Renal cortex interstitium (tissue), 15 donors: ENCODE measurements around the gene WASHC2A. TPM values are rescaled to one million over a fixed set of nuclear protein-coding genes. Genes with fewer than 3 reads are reported as not detected.
"Not testable (repeated sequence)": the region's sequence is repeated elsewhere in the genome, so short reads cannot be mapped to it uniquely, and the experiment has no call there.

Experiments
- DNase-seq, 11 donors: peaks; one replicate each; pipeline ENCODE4 v3.0.0-alpha.2; 2013; ENCODE audit warnings: low read depth in 9 of 11, low spot score in 4 of 11; ENCODE audit errors: extremely low read depth in 1 of 11
- long read RNA-seq, 16 experiments: transcript quantifications; one replicate each; lab custom pipeline, GENCODE V29; 2026
- polyA plus RNA-seq, 3 donors: library from polyadenylated mRNA; unstranded; fragments of 120-200 nt; gene quantifications; one replicate each; pipeline ENCODE4 v1.2.1, GENCODE V29; 2013; ENCODE audit not compliant: insufficient read length in 3 of 3

Gene WASHC2A, protein sequence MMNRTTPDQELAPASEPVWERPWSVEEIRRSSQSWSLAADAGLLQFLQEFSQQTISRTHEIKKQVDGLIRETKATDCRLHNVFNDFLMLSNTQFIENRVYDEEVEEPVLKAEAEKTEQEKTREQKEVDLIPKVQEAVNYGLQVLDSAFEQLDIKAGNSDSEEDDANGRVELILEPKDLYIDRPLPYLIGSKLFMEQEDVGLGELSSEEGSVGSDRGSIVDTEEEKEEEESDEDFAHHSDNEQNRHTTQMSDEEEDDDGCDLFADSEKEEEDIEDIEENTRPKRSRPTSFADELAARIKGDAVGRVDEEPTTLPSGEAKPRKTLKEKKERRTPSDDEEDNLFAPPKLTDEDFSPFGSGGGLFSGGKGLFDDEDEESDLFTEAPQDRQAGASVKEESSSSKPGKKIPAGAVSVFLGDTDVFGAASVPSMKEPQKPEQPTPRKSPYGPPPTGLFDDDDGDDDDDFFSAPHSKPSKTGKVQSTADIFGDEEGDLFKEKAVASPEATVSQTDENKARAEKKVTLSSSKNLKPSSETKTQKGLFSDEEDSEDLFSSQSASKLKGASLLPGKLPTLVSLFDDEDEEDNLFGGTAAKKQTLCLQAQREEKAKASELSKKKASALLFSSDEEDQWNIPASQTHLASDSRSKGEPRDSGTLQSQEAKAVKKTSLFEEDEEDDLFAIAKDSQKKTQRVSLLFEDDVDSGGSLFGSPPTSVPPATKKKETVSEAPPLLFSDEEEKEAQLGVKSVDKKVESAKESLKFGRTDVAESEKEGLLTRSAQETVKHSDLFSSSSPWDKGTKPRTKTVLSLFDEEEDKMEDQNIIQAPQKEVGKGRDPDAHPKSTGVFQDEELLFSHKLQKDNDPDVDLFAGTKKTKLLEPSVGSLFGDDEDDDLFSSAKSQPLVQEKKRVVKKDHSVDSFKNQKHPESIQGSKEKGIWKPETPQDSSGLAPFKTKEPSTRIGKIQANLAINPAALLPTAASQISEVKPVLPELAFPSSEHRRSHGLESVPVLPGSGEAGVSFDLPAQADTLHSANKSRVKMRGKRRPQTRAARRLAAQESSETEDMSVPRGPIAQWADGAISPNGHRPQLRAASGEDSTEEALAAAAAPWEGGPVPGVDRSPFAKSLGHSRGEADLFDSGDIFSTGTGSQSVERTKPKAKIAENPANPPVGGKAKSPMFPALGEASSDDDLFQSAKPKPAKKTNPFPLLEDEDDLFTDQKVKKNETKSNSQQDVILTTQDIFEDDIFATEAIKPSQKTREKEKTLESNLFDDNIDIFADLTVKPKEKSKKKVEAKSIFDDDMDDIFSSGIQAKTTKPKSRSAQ (N-terminal part only)
- polyA plus RNA-seq = 10 to 100 TPM; 67.2 to 80.8 (median 76.0) TPM
- long read RNA-seq, donor 1, partial matches to known transcripts = 5 of 5 reads
- long read RNA-seq, donor 1, other reads (novel, unspliced or antisense) = 0 of 5 reads
- long read RNA-seq, donor 2 = 0 reads
- long read RNA-seq, donor 3, full-length matches to known transcripts = 1 of 6 reads
- long read RNA-seq, donor 3, partial matches to known transcripts = 5 of 6 reads
- long read RNA-seq, donor 3, other reads (novel, unspliced or antisense) = 0 of 6 reads
- long read RNA-seq, donor 4, partial matches to known transcripts = 6 of 6 reads
- long read RNA-seq, donor 4, other reads (novel, unspliced or antisense) = 0 of 6 reads
- long read RNA-seq, donor 5 = 0 reads
- long read RNA-seq, donor 6, full-length matches to known transcripts = 2 of 2 reads
- long read RNA-seq, donor 6, partial matches to known transcripts = 0 of 2 reads
- long read RNA-seq, donor 6, other reads (novel, unspliced or antisense) = 0 of 2 reads
- long read RNA-seq, donor 7, full-length matches to known transcripts = 1 of 23 reads
- long read RNA-seq, donor 7, partial matches to known transcripts = 22 of 23 reads
- long read RNA-seq, donor 7, other reads (novel, unspliced or antisense) = 0 of 23 reads
- long read RNA-seq, donor 8, partial matches to known transcripts = 22 of 22 reads
- long read RNA-seq, donor 8, other reads (novel, unspliced or antisense) = 0 of 22 reads
- long read RNA-seq, donor 9 = 0 reads
- long read RNA-seq, donor 10, partial matches to known transcripts = 5 of 5 reads
- long read RNA-seq, donor 10, other reads (novel, unspliced or antisense) = 0 of 5 reads
- long read RNA-seq, donor 11 = 0 reads
- long read RNA-seq, donor 12, full-length matches to known transcripts = 1 of 9 reads
- long read RNA-seq, donor 12, partial matches to known transcripts = 8 of 9 reads
- long read RNA-seq, donor 12, other reads (novel, unspliced or antisense) = 0 of 9 reads
- long read RNA-seq, donor 13 = 0 reads
- long read RNA-seq, donor 14, full-length matches to known transcripts = 1 of 1 reads
- long read RNA-seq, donor 14, partial matches to known transcripts = 0 of 1 reads
- long read RNA-seq, donor 14, other reads (novel, unspliced or antisense) = 0 of 1 reads
- long read RNA-seq, donor 15 = 0 reads
- long read RNA-seq, donor 16, full-length matches to known transcripts = 1 of 12 reads
- long read RNA-seq, donor 16, partial matches to known transcripts = 11 of 12 reads
- long read RNA-seq, donor 16, other reads (novel, unspliced or antisense) = 0 of 12 reads

DNA sequence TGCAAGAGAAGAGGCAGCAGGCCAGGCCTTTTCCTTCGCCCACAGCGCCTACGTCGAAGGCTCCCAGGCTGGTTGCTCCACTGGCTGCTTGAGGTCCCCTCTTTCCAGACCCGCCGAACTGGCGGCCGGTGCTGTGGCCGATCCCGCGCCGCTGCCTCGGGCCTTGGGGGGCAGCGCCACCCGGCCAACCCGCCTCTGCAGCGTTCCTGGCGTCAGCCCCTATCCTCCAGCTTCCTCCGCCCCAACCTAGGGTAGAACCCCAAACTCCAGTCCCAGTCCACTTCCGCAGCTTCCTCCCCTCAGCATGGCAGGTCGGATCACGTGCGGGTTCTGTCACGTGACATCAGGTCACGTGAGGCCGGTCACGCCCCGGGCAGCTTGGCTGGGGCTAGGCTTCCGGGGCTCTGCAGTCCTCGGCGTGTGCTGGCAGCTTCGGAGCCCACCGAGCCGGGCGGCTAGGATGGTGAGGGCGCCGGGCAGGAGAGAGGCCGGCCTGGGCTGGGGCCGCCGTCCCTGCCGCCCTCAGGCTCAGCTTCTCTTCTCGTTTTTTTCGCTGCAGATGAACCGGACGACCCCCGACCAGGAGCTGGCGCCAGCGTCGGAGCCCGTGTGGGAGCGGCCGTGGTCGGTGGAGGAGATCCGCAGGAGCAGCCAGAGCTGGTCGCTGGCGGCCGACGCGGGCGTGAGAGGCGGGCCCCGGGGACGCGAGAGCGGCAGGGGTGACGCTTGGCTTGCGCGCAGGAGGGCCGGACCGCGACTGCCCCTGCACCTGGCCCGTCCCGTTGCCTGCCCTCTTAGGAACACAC, at the start of gene WASHC2A:
Gene WASHC2A, plus strand, starts transcription at position 409 of the 806 bp plus-strand sequence. Its CDS starts 52 bp downstream, at position 461.
- DNase-seq = peak; percentile 5 to 59 (median 38)

DNA sequence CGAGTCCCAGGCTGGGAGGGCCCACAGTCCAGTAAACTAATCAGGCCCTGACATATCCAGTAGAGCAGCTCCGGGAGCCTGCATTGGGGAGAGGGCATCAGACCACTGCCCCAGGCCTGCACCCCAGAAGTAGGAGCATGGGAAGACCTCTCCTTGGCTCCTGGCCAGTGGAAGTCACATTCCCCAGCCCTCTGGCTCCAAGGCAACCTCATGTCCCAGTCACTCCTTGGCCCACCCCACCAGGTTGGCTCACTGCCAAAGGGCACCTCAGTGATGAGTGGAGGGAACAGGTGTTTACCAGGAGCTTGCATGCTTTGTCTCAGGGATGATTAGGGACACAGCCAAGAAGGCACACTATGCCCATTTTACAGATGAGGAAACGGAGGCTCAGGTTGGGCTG, 48.5 kb upstream of the WASHC2A start:
- not testable (repeated sequence) for DNase-seq

DNA sequence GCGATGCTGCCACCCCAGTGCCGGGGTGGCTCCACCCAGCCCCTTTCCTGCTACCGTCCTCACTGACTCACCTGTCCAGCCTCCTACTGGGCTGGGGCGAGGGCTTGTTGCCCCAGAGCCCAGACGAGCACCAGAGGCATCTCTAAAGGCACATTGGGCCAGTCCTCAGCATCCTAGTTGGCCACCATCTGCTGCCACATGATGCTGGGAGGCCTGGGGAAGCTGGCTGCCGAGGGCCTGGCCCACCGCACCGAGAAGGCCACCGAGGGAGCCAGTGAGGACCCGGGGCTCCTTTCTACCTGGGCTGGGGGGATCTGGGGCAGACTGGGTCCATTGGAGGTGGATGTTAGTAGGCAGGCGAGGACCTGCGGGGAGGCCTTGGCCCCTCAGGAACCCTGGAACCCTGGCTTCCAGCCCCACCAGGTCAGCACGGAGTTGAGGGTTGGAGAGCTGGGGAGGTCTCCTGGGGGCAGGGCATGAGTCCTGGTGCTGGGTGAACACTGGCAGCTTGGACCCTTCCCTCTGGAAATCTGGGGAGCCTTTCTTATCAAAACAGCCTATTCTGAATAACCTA, 47.2 kb upstream of the WASHC2A start:
- DNase-seq = not testable (repeated sequence)

DNA sequence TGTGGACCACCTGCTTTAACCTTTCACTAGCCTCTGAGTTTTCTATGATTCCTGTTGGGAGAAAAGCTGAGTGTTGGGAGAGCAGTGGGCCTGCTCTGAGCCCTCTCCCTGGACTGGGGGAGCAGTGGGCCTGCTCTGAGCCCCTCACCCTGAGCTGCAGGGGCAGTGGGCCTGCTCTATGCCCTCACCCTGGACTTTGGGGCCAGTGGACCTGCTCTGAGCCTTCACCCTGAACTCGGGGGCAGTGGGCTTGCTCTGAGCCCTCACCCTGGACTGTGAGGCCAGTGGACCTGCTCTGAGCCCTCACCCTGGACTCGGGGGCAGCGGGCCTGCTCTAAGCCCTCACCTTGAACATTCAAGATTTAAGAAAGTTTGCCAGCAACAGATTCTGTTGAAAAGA, 46.1 kb upstream of the WASHC2A start:
- DNase-seq = no peak

DNA sequence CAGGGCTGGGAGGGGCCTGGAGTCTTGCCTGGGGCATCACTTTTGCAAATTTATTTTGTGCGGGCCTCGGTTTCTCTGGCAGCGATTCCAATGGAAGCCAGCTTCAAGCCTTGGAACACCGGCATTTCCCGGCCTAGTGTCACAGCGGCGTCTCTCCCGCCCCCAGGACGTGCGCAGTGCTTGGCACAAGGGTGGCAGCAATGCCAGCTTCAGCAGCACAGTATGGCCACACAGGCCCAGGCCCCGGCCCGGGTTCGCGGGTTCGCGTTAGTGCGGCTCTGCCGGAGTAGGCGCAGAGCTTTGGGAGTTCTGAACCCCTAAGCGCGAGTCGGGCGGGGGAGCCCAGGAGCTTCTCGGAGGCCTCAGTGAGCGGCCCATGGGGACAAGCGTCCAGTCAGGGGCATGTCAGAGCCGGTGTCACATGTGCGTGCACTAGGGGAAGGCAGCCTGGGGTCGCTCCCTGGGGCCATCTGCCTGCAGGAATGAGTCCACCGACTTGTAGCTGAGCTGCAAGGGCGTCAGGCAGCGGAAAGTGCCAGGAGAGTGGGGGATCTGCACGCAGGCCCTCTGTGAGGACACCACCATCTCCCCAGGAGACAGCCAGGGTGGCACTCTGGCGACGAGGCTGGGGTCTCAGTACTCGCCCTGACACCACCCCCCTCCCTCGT, 42.9 kb upstream of the WASHC2A start:
- DNase-seq = not testable (repeated sequence)

DNA sequence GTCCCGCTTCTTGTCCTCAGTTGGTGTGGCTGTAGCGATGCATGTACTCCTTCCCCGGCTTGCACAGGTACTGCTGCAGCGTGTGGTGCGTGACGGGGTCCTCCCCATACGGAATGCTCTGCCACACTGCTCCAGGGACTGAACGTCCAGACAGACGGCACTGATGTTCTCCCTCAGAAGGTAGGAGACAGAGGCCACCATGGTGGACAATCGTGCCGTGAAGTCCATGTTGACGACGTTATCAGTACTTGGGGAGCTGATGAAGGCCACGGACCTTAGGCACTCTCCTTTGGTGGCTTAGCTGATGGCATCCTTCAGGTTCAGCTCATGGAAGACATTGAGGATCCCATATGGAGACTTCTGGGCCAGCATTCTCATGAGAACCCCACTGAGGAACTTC, 42.1 kb upstream of the WASHC2A start:
- no peak for DNase-seq

DNA sequence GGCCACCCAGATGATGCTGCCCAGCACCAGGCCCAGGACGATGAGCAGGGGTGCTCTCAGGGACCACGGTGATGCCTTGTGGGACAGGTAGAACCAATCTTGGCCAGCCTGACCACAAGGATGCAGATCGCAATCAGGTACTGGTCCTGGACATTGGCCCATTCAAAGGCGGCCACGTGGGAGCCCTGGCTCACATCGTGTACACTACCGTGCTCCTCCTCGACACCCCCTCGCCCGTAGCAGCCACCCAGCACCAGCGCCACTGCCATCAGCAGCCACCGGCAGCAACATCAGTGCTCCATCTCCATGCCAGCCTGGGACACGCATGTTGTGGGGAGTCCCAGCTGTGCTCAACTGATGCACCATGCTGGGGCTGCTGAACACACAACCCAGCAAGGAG, 40.6 kb upstream of the WASHC2A start:
- DNase-seq = no peak

DNA sequence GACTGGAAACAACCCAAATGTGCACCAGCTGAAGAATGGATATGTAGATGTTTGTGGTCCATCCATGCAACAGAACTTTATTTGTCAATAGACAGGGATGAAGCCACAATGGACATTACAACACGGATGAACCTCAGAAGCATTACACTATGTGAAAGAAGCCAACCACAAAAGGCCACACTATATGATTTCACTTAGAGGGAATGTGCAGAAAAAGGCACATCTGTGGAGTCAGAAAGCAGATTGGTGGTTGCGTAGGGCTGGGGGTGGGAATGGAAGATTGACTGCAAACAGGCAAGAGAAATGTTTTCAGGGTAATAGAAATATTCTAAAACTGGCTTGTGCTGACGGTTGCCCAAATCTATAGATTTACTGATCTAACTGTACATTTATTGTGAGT, 34.3 kb upstream of the WASHC2A start:
- DNase-seq = no peak

DNA sequence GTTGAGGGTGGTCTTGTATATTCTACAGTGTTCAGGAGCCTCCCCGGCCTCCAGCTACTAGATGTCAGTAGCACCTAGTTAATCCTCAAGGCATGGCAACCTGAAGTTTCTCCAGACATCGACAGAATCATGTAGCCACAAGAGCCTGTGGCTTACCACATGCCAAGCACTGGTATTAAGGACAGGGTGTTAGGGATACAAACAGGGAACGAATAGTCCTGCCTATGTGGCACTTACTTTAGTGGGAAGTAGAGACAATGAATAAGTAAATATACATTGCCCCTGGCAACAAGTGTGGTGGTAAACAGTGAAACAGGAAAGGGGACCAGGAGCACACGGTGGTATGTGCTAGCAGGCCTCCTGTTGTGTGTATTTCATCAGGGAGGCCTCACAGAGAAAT, 32.4 kb upstream of the WASHC2A start:
- not testable (repeated sequence) for DNase-seq

DNA sequence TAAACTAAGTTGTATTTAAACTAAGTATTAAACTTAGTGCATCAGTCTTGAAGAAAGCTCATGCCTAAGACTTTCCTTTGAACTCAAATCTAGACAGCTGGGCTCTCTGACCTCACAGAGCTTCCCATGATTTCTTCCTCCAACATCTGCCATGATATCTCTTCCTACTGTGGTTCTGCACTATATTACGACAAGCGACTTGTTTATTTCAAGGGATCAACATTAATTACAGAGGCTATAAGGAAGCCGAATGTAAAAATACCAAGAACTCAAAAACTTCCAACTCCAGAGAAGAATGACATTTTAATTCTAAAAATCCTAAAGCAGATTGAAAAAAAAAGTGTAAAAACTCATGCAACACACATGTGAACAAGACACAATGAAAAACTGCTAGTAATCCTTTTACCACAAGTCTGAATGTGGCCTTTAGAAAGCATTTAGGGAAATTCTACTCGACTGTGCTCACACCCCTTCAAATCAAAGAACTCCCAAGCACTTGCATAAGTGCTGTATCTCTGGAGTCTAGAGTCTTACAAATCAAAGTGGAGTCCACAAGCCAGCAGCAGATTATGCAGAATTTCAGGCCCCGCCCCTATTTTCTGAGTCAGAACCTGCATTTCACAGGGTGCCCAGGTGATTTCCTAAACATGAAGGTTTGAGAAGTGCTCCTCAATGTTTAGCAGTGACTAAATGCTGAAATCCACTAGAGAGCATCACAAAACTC, 22.7 kb upstream of the WASHC2A start:
- no peak for DNase-seq

DNA sequence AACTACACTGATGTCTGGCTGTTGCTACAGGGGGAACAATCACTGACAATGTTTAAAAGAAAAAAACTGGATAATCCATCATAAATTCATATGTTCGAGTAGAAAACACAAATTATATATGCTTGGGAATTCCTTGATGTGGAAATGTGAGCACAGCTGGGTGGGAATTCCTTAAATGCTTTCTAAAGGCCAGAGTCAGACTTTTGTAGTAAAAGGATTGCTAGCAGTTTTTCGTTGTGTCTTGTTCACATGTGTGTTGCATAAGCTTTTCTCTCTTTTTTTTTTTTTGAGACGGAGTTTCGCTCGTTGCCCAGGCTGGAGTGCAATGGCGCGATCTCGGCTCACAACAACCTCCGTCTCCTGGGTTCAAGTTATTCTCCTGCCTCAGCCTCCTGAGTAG, 21.3 kb upstream of the WASHC2A start:
- DNase-seq = not testable (repeated sequence)

DNA sequence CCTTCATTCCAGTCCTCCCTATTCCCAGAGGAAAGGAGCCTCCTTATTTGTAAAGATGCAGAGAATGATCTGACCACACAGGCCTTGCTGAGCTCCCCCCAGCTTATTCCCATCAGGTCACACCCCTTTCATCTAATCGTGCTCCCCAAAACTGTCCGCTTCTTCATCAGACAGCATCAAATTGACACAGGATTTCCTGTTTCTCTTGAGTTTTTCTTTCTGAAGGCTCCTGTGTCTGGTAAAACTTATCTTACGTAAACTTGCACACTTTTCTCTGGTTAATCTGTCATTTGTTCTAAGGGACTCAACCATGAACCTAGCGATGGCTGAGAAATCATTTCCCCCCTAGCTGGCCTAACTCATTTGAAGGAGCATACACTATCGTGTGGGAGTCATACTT, 20.2 kb upstream of the WASHC2A start:
- DNase-seq = not testable (repeated sequence)

DNA sequence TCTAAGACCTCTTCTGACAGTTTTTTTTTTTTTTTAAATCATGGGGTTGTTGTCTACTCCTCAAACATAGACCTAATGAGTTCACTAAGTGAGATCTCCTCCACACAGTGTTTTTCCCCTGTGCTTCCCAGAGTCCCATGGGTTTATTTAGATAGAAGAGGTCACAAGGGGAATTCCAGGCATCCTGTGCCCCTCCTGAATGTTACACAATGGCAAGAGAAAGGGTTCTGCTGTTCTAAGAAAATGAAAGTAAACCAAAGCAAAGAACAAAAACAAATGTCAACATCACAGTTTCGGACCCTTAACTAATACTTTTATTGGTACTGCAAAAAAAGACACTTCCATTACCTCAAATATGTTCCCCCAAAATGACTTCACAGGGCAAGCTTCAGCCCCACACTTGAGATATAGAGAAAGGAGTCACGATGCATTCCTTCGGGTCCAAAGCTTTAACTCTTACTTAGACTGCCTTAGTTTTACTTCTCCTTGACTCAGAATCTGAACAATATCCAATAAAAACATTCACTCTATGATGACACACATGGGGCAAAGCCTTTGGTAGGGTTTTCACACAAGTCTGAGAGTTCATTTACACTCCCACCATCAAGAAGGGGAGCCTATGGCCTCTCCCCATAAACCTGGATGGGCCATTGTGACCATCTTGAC, 15.6 kb upstream of the WASHC2A start:
- not testable (repeated sequence) for DNase-seq
